HepG2 (cell line): Measurements from ENCODE around the gene CSNK2A1. TPM values are rescaled to one million over a fixed set of nuclear protein-coding genes. Genes with fewer than 3 reads are reported as not detected.

Source experiments
- ATAC-seq: fragments of 200-7000 bp; cut with Tn5 transposase; 3 replicates; pipeline ENCODE4 v1.9.1; 2020; ENCODE audit warnings: mild to moderate bottlenecking, moderate library complexity
- BruUV-seq: library from RNA; stranded (reverse); fragments of 400-500 nt; replicated peaks from 2 replicates; lab custom pipeline; 2021; lab: Mats Ljungman, UMichigan
- CTCF ChIA-PET: fragments of 300-600 bp; formaldehyde crosslinking; extraction: SDS; loops from one replicate; lab custom pipeline; 2021; ENCODE audit warnings: low total read pairs, inconsistent platforms, low intra/inter-chr PET ratio; lab: Yijun Ruan, JAX
- POLR2A ChIA-PET: fragments of 350-600 bp; sonication (Branson Sonifier 250); formaldehyde crosslinking; loops from one replicate; lab custom pipeline; 2020; ENCODE audit warnings: antibody characterized with exemption, inconsistent platforms; lab: Yijun Ruan, JAX
- DNase-seq: peaks from one replicate; pipeline ENCODE4 v3.0.0-alpha.2; 2015; ENCODE audit warnings: low spot score
- FAIRE-seq: peaks from 3 replicates; lab custom pipeline; 2011; peaks lifted over from hg19 to GRCh38; lab: Jason Lieb, UNC
- H2AFZ ChIP-seq: one replicate; pipeline ENCODE4 v1.6.1; 2011; ENCODE audit warnings: low read length, inconsistent platforms
- H3K27ac ChIP-seq: fragments of 300-600 bp; 3 replicates; pipeline ENCODE4 v1.8.0; 2011; ENCODE audit warnings: mixed run types, mild to moderate bottlenecking, mixed read lengths, low read length, inconsistent platforms; ENCODE audit not compliant: insufficient read depth; ENCODE audit errors: extremely low read length
- H3K27me3 ChIP-seq, 2 experiments: fragments of 200-600 bp in 1 of 2; 2 replicates in 1 of 2; 3 replicates in 1 of 2; pipeline versions ENCODE4 v1.6.0 to v1.8.0; 2011; ENCODE audit warnings: low read length in 2 of 2, mild to moderate bottlenecking in 2 of 2, moderate library complexity in 2 of 2, inconsistent platforms in 1 of 2; ENCODE audit not compliant: insufficient read depth in 2 of 2, control insufficient read depth in 1 of 2
- H3K36me3 ChIP-seq, 2 experiments: fragments of 200-600 bp in 1 of 2; replicated peaks in 1 of 2; 2 replicates in 1 of 2; 3 replicates in 1 of 2; pipeline versions ENCODE4 v1.5.1 to v1.8.0; 2011; ENCODE audit warnings: low read length in 2 of 2, inconsistent platforms in 1 of 2; ENCODE audit not compliant: insufficient read depth in 2 of 2, control insufficient read depth in 1 of 2
- H3K4me1 ChIP-seq: 2 replicates; pipeline ENCODE4 v1.5.1; 2012; ENCODE audit warnings: low read length, inconsistent platforms; ENCODE audit not compliant: insufficient read depth
- H3K4me2 ChIP-seq: 2 replicates; pipeline ENCODE4 v1.6.0; 2011; ENCODE audit warnings: low read depth, low read length, inconsistent platforms
- H3K4me3 ChIP-seq, 3 experiments: fragments of 200-600 bp in 1 of 3; sonication (generic), shearing (Covaris generic) in 1 of 3; replicated peaks in 1 of 3; 2 replicates each; pipeline ENCODE4 v1.5.1; 2011 to 2016; ENCODE audit warnings: low read length in 3 of 3, inconsistent platforms in 2 of 3, low read depth in 2 of 3, mild to moderate bottlenecking in 2 of 3, control low read depth in 1 of 3, mixed read lengths in 1 of 3; ENCODE audit not compliant: insufficient read depth in 1 of 3
- H3K79me2 ChIP-seq: one replicate; pipeline ENCODE4 v1.6.1; 2011; ENCODE audit warnings: low read length, inconsistent platforms; ENCODE audit not compliant: insufficient read depth
- H3K9ac ChIP-seq: 2 replicates; pipeline ENCODE4 v1.6.0; 2011; ENCODE audit warnings: mild to moderate bottlenecking, low read depth, low read length, inconsistent platforms; ENCODE audit not compliant: insufficient read depth
- H3K9me3 ChIP-seq: 2 replicates; pipeline ENCODE4 v1.5.1; 2012; ENCODE audit warnings: mild to moderate bottlenecking, low read length
- H4K20me1 ChIP-seq: 2 replicates; pipeline ENCODE4 v1.6.0; 2011; ENCODE audit warnings: inconsistent platforms, mild to moderate bottlenecking, low read length, moderate library complexity; ENCODE audit not compliant: insufficient read depth
- CEBPB ChIP-seq: IDR thresholded peaks from 2 replicates; pipeline ENCODE4 v1.6.1; 2011; ENCODE audit warnings: low read depth, low read length, improper control_type of control experiment, borderline replicate concordance
- ELF4 ChIP-seq: sonication (generic); formaldehyde crosslinking; IDR thresholded peaks from 2 replicates; pipeline ENCODE4 v1.5.0; 2020; ENCODE audit warnings: missing genetic modification reagents, mild to moderate bottlenecking, moderate library complexity, borderline replicate concordance
- HNRNPLL ChIP-seq: fragments of 200-400 bp; formaldehyde crosslinking; IDR thresholded peaks from 2 replicates; pipeline ENCODE4 v1.6.1; 2017; ENCODE audit warnings: mild to moderate bottlenecking, low read depth, low read length; ENCODE audit not compliant: poor library complexity, severe bottlenecking
- ZNF652 ChIP-seq: IDR thresholded peaks from 2 replicates; pipeline ENCODE4 v1.6.1; 2016; ENCODE audit warnings: low read depth, borderline replicate concordance
- WGBS: methylation state at CpG from one replicate; pipeline ENCODE4 v1.1.6; 2017; ENCODE audit warnings: low lambda C conversion rate; 5-methylcytosine and 5-hydroxymethylcytosine counted together
- in situ Hi-C: cut with HindIII; loops from 2 replicates; pipeline ENCODE4 v1.10.0; 2017; ENCODE audit warnings: low pct_unique_long_range_greater_than_20kb; ENCODE audit not compliant: extremely low pct_ligation_motif_present
- intact Hi-C: fragments of 100-400 bp; cut with micrococcal nuclease; formaldehyde crosslinking; loops from one replicate; pipeline ENCODE4 v1.10.0; 2022; ENCODE audit not compliant: unreplicated experiment
- polyA plus RNA-seq, 8 experiments: library from polyadenylated mRNA; depleted of rRNA in 3 of 8; stranded (reverse) in 7 of 8; unstranded in 1 of 8; fragments of >200 nt; fragmentation: Illumina TruSeq in 4 of 8; extraction: Trizol in 4 of 8; gene quantifications; 2 replicates each; pipeline versions ENCODE4 v1.2.1 to v1.2.3, GENCODE V29; 2011 to 2016; ENCODE audit warnings: low read depth in 4 of 8, missing spikeins in 1 of 8, mixed read lengths in 1 of 8; ENCODE audit not compliant: insufficient read depth in 1 of 8
- total RNA-seq, 5 experiments: library from RNA; depleted of rRNA; stranded (reverse); fragments of >200 nt; fragmentation: Illumina TruSeq; extraction: Trizol; gene quantifications; 2 replicates each; pipeline ENCODE4 v1.2.3, GENCODE V29; 2016; ENCODE audit warnings: low read depth in 1 of 5
- TF ChIP-seq, protein P1 (sequence below): sonication (generic); formaldehyde crosslinking; conservative IDR thresholded peaks from 2 replicates; pipeline ENCODE4 v1.4.0; 2020; ENCODE audit warnings: mild to moderate bottlenecking, missing genetic modification reagents, moderate library complexity
- TF ChIP-seq, protein P2 (sequence below): IDR thresholded peaks from 2 replicates; pipeline ENCODE4 v1.6.1; 2012; ENCODE audit warnings: inconsistent platforms

CSNK2A1 gene
- total and polyA plus RNA-seq, 2 of the 13 experiments (the other 11 are each of a cell fraction or from before 2014, with no cell fraction given): 153 to 231 TPM

DNA sequence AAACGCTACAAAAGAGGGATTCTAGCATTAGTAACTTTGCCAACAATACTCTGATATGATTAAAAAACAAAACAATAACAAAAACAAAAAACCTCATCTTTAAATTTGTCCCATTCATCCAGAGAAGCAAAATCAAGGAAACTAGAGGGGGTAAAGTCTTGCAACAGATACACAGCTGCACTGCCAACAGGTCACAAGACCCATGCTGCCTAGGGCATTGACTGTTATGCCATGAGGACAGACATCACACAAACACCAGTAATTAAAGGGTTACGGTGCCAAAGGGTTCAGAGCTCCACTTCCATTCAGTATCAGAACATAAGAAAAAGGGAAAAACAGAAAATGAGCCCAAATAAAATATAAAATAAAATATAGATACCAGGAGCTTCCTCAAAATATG is 82.9 kb downstream of the CSNK2A1 start:
- intact Hi-C loops: no loop called here
- peak overlapping the region; percentile 86 for H3K9ac ChIP-seq
- CTCF ChIA-PET: no interaction called here
- peaks cover 41% of the 10 kb centered on the region for H3K4me1 ChIP-seq
- POLR2A ChIA-PET: interaction anchor here (0.8 to 3.0 kb wide), 11 partner anchors 13 to 113 kb away, joined by 3 to 10 read pairs (median 4); partner anchors contain the start of genes NRSN2 and TRIB3
- peak overlapping the region; percentile 92 for H3K4me2 ChIP-seq
- TF ChIP-seq ZNF652 (CRISPR knock-in tag) (peak; percentile 93), HNRNPLL (no peak), CEBPB (peak; percentile 35; the same call in 1 of the 2 replicates), ELF4 (CRISPR knock-in tag) (0 out of 2 replicates have a peak, but pooled peaks have one; percentile 12)
- TF ChIP-seq, protein P1, sequence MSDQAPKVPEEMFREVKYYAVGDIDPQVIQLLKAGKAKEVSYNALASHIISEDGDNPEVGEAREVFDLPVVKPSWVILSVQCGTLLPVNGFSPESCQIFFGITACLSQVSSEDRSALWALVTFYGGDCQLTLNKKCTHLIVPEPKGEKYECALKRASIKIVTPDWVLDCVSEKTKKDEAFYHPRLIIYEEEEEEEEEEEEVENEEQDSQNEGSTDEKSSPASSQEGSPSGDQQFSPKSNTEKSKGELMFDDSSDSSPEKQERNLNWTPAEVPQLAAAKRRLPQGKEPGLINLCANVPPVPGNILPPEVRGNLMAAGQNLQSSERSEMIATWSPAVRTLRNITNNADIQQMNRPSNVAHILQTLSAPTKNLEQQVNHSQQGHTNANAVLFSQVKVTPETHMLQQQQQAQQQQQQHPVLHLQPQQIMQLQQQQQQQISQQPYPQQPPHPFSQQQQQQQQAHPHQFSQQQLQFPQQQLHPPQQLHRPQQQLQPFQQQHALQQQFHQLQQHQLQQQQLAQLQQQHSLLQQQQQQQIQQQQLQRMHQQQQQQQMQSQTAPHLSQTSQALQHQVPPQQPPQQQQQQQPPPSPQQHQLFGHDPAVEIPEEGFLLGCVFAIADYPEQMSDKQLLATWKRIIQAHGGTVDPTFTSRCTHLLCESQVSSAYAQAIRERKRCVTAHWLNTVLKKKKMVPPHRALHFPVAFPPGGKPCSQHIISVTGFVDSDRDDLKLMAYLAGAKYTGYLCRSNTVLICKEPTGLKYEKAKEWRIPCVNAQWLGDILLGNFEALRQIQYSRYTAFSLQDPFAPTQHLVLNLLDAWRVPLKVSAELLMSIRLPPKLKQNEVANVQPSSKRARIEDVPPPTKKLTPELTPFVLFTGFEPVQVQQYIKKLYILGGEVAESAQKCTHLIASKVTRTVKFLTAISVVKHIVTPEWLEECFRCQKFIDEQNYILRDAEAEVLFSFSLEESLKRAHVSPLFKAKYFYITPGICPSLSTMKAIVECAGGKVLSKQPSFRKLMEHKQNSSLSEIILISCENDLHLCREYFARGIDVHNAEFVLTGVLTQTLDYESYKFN (CRISPR knock-in tag): no peak
- TF ChIP-seq, protein P2, sequence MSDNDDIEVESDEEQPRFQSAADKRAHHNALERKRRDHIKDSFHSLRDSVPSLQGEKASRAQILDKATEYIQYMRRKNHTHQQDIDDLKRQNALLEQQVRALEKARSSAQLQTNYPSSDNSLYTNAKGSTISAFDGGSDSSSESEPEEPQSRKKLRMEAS: 0 out of 2 replicates have a peak, but pooled peaks have one; percentile 6
- BruUV-seq: no TSS peak
- no peaks in the 10 kb centered on the region; a peak in 1 of 5 replicates for H3K27me3 ChIP-seq
- no peak for FAIRE-seq
- H3K79me2 ChIP-seq: peaks cover 59% of the 10 kb centered on the region
- H3K27ac ChIP-seq: peak overlapping the region; percentile 1
- H4K20me1 ChIP-seq: peaks cover 38% of the 10 kb centered on the region
- 0 out of 5 replicates have a peak, but pooled peaks cover 2 to 4% of the 10 kb centered on the region in 2 experiments for H3K36me3 ChIP-seq
- no peak for ATAC-seq
- in situ Hi-C loops: no loop called here
- H3K9me3 ChIP-seq: no peaks in the 10 kb centered on the region
- WGBS: 36% methylated on average over 2 of the region's 2 CpGs
- H2AFZ ChIP-seq: no peak overlapping the region
- DNase-seq: peak; percentile 49
- peak overlapping the region; percentile 81 to 96 (median 91) for H3K4me3 ChIP-seq
